Heart right ventricle (tissue), 16 donors: ENCODE data around the gene LYPLAL1. TPM values are rescaled to one million over a fixed set of nuclear protein-coding genes. Genes with fewer than 3 reads are reported as not detected.
"Not testable (repeated sequence)": the region's sequence is repeated elsewhere in the genome, so short reads cannot be mapped to it uniquely, and the experiment has no call there.

Source experiments
- ATAC-seq, 8 donors: fragments of 200-7000 bp; cut with Tn5 transposase; one replicate each; pipeline ENCODE4 v1.9.1; 2020; ENCODE audit warnings: mild to moderate bottlenecking in 8 of 8, moderate library complexity in 8 of 8, moderate number of reproducible peaks in 1 of 8
- DNase-seq, 2 donors: peaks; one replicate each; pipeline ENCODE4 v3.0.0-alpha.2; 2020
- H3K27ac ChIP-seq, 10 donors: fragments of 200-600 bp; sonication (generic) in 2 of 10; one replicate each; pipeline versions ENCODE4 v1.5.0 to v1.8.0; 2020 to 2022; ENCODE audit warnings: mild to moderate bottlenecking in 3 of 10
- H3K27me3 ChIP-seq, 7 donors: fragments of 200-600 bp; one replicate each; pipeline ENCODE4 v1.8.0; 2021 to 2022; ENCODE audit warnings: mild to moderate bottlenecking in 2 of 7
- H3K36me3 ChIP-seq, 9 donors: fragments of 200-600 bp; sonication (generic) in 1 of 9; one replicate each; pipeline versions ENCODE4 v1.5.0 to v1.8.0; 2020 to 2022; ENCODE audit warnings: mild to moderate bottlenecking in 2 of 9
- H3K4me1 ChIP-seq, 9 donors: fragments of 200-600 bp; sonication (generic) in 1 of 9; one replicate each; pipeline versions ENCODE4 v1.5.0 to v1.8.0; 2020 to 2022; ENCODE audit warnings: mild to moderate bottlenecking in 4 of 9
- H3K4me3 ChIP-seq, 10 donors: fragments of 200-600 bp; sonication (generic) in 2 of 10; one replicate each; pipeline versions ENCODE4 v1.5.0 to v1.8.0; 2020 to 2022; ENCODE audit warnings: mild to moderate bottlenecking in 7 of 10, moderate library complexity in 2 of 10
- H3K9me3 ChIP-seq, 11 donors: fragments of 200-600 bp in 10 of 11; sonication (generic) in 2 of 11; one replicate each; pipeline versions ENCODE4 v1.5.0 to v1.8.0; 2013 to 2022; ENCODE audit warnings: mild to moderate bottlenecking in 2 of 11, control low read depth in 1 of 11, moderate library complexity in 1 of 11
- CTCF ChIP-seq, 9 donors: fragments of 200-600 bp; sonication (generic) in 2 of 9; IDR thresholded peaks; one replicate each; pipeline versions ENCODE4 v1.5.0 to v1.8.0; 2021 to 2022; ENCODE audit warnings: antibody characterized with exemption in 9 of 9, mild to moderate bottlenecking in 5 of 9, moderate library complexity in 1 of 9
- WGBS, 2 donors: extraction: QIAGEN DNeasy Blood & Tissue Kit; methylation state at CpG; one replicate each; pipeline ENCODE4 v1.1.7; 2013; ENCODE audit warnings: inconsistent platforms in 1 of 2; 5-methylcytosine and 5-hydroxymethylcytosine counted together
- intact Hi-C, 10 donors: fragments of 100-400 bp; cut with DNase I; formaldehyde crosslinking; loops; one replicate each; pipeline versions ENCODE4 v1.11.1 to v1.14.2; 2022
- polyA plus RNA-seq, 2 donors: library from polyadenylated mRNA; stranded (reverse); fragments of 200-250 nt; gene quantifications; one replicate each; pipeline ENCODE4 v1.2.3, GENCODE V29; 2013
- total RNA-seq, 10 donors: library from RNA; stranded (reverse); fragmentation: NEBNext Ultra II Directional in 3 of 10; extraction: Animal tissue kit (Norgen Biotek cat#: 25700) in 3 of 10; gene quantifications; one replicate each; pipeline versions ENCODE4 v1.2.1 to v1.2.4, GENCODE V29; 2021 to 2023
- donor health status: Arrhythmogenic right ventricular cardiomyopathy.
- donor health status: ischemic (EF 13 %, LVEDD 7.1; RV severe dilation, severe dysfunction).
- donor health status: healthy with polysubstance abuse.
- donor health status: DM: no; HTN: yes; CAD: no.
- donor health status: DM: no; HTN: no; CAD: no.
- donor health status: ischemic (EF 25% LVEDD 6.9; RV normal size, moderate dysfunction).
- donor health status: ischemic (EF 25% LVEDD 5.7; RV mildly dilated, moderate dysfunction).
- donor health status: healthy.
- donor health status: DM: yes; HTN: yes; CAD: no.
- donor health status: Ischemic cardiomyopathy.
- donor health status: ischemic (EF 35%, LVEDD 5.7; RV mildly dilated, moderate dysfunction).
- donor health status: nonischemic (EF 11% LVEDD 7.7; RV severe dilation, severe dysfunction).
- donor health status: DM: yes; HTN: yes; CAD: no.
- donor health status: PGD.
- donor health status: ischemic (EF 29% LVEDD 5.4; RV normal size, mild dysfunction).
- donor health status: nonischemic (EF 23%, LVEDD 6.1; RV moderate dilation, normal function).

Gene LYPLAL1
- total and polyA plus RNA-seq, 12 donors: 22.2 to 186 (median 109) TPM

DNA sequence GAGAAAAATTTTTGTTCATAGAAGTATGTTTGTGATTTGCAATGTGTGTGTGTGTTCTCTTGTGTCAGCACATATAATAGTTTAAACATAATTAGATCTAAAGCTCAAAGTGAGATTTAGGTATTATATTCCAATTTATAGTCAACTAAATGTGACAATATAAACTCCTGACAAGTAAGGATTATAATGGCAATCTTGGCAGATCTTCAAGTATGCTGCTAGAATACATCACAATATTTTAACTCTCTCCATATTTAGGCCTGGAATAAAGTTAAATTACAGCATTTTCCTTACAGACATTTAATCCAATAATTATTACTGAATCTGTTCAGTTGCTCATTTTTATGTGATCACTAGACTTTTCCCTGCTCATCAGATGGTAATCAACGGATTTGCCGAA is 65.8 kb downstream of the LYPLAL1 start:
- Histone ChIP-seq H3K36me3 (peaks cover 0 to 4% (median 0%) of the 10 kb centered on the region in 9 donors), H3K9me3 (no peaks in the 10 kb centered on the region), H3K27me3 (no peaks in the 10 kb centered on the region), H3K4me3 (no peak overlapping the region), H3K4me1 (no peaks in the 10 kb centered on the region), H3K27ac (no peak overlapping the region)
- 95 to 96% methylated on average over 2 of the region's 2 CpGs for whole genome bisulfite sequencing, 2 donors
- intact Hi-C loops: no loop called here
- TF ChIP-seq CTCF (IDR thresholded peaks at IDR 0.05): no peak
- ATAC-seq (no peak), DNase-seq (no peak)

DNA sequence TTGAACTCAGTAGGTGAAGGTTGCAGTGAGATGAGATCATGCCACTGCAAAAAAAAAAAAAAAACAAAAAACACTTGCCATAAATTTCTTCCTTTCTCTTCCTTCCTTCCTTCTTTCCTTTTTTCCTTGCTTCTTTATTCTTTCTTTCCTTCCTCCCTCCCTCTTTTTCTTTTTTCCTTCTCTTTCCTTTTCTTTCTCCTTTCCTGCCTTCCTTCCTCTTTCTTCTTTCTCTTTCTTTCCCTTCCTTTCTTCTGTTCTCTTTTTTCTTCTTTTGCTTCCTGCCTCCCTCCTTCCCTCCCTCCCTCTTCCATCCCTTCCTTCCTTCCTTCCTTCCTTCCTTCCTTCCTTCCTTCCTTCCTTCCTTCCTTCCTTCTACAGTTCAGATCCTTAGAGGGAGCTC is 71.2 kb downstream of the LYPLAL1 start:
- ATAC-seq: no peak
- TF ChIP-seq CTCF (IDR thresholded peaks at IDR 0.05): no peak
- H3K9me3 ChIP-seq: no peaks in the 10 kb centered on the region
- no peaks in the 10 kb centered on the region for H3K4me1 ChIP-seq
- H3K27ac ChIP-seq: no peak overlapping the region
- DNase-seq: no peak
- peaks cover 0 to 13% (median 0%) of the 10 kb centered on the region in 9 donors for H3K36me3 ChIP-seq
- H3K4me3 ChIP-seq: no peak overlapping the region
- no peaks in the 10 kb centered on the region for H3K27me3 ChIP-seq
- intact Hi-C loops: no loop called here

DNA sequence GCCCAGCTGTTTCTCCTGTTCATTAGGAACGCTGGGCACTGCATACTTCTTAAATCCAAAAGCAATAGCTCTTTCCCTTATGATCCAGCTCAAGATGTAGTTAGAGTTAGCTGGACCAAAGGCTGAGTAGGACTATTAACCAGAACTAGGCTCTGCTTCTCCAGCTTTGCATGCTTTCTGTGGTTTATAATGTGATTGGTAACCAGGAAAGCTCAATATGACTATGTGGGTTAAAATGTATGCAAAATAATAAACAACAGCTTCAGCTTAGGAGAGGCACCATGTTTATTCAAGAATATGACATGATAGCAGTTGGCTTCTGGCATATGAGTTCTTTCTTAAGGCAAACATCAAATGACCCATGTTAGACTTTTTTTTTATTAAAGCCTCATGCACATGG is 73.8 kb downstream of the LYPLAL1 start:
- intact Hi-C loops: no loop called here
- Histone ChIP-seq H3K36me3 (peaks cover 0 to 13% (median 0%) of the 10 kb centered on the region in 9 donors), H3K27me3 (no peaks in the 10 kb centered on the region), H3K9me3 (peaks cover 0 to 17% (median 0%) of the 10 kb centered on the region in 11 donors), H3K27ac (no peak overlapping the region), H3K4me3 (no peak overlapping the region), H3K4me1 (no peaks in the 10 kb centered on the region)
- DNase-seq (no peak), ATAC-seq (no peak)
- TF ChIP-seq CTCF (IDR thresholded peaks at IDR 0.05): no peak
- WGBS, 2 donors: 80 to 82% methylated on average over 1 of the region's 1 CpG

DNA sequence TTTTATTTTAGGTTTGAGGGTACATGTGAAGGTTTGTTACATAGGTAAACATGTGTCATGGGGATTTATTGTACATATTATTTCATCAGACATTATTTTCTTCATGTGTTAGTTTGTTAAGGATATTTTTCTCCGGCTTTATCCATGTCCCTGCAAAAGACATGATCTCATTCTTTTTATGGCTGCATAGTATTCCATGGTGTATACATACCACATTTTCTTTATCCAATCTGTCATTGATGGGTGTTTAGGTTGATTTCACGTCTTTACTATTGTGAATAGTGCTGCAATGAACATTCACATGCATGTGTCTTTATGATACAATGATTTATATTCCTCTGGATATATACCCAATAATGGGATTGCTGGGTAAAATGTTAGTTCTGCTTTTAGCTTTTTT is 76.8 kb downstream of the LYPLAL1 start:
- intact Hi-C loops, H3K4me3 ChIP-seq, H3K4me1 ChIP-seq, ATAC-seq, H3K27me3 ChIP-seq, H3K27ac ChIP-seq, DNase-seq: not testable (repeated sequence)
- H3K36me3 ChIP-seq: peaks cover 0 to 12% (median 0%) of the 10 kb centered on the region in 9 donors
- peaks cover 0 to 38% (median 0%) of the 10 kb centered on the region in 11 donors for H3K9me3 ChIP-seq
- 92 to 96% methylated on average over 2 of the region's 2 CpGs for WGBS, 2 donors

DNA sequence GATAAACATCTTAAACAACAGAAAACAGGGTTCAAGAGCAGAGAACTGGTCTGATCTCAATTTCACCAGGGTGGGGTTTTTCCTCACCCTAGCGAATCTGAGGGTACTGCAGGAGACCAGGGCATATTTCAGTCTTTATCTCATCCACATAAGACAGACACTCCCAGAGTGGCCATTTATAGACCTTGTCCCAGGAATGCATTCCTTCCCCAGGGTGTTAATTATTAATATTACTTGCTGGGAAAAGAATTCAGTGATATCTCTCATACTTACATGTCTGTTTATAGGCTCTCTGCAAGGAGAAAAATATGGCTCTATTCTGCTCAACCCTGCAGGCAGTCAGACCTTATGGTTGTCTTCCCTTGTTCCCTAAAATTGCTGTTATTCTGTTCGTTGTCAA is 84.1 kb downstream of the LYPLAL1 start:
- ATAC-seq: no peak

More for the DNA sequence above, 84.1 kb downstream of the LYPLAL1 start:
- TF ChIP-seq CTCF (IDR thresholded peaks at IDR 0.05): no peak
- Histone ChIP-seq H3K27me3 (no peaks in the 10 kb centered on the region), H3K27ac (no peak overlapping the region), H3K4me1 (no peaks in the 10 kb centered on the region), H3K4me3 (no peak overlapping the region), H3K9me3 (peaks cover 0 to 48% (median 2%) of the 10 kb centered on the region in 11 donors), H3K36me3 (peaks cover 0 to 10% (median 0%) of the 10 kb centered on the region in 9 donors)
- no peak for DNase-seq
- intact Hi-C loops: no loop called here
- 44 to 45% methylated on average over 2 of the region's 2 CpGs for WGBS, 2 donors
